ENCODE data around the gene U2SURP.

- no peak for TF ChIP-seq CTCF (IDR thresholded peaks at IDR 0.05)
- no peak for TF ChIP-seq POLR2A (IDR thresholded peaks at IDR 0.05)
Measured at GRCh38 chr3:142981108-142981507, 20.3 kb upstream of the U2SURP start.

Measured in Peyer's patch (tissue), 4 donors.